IgD-negative memory B cell (primary cell): ENCODE data around the gene RHBDD2. TPM values are rescaled to one million over a fixed set of nuclear protein-coding genes. Genes with fewer than 3 reads are reported as not detected.
"Not testable (repeated sequence)": the region's sequence is repeated elsewhere in the genome, so short reads cannot be mapped to it uniquely, and the experiment has no call there.

Experiments used
- H3K27ac Mint-ChIP-seq, 3 donors: one replicate each; pipeline ENCODE4 v1.8.0; 2020 to 2022; ENCODE audit warnings: mild to moderate bottlenecking in 3 of 3, mixed read lengths in 3 of 3, moderate library complexity in 1 of 3
- H3K27me3 Mint-ChIP-seq: one replicate; pipeline ENCODE4 v1.8.0; 2021; ENCODE audit warnings: mixed read lengths
- H3K36me3 Mint-ChIP-seq: one replicate; pipeline ENCODE4 v1.8.0; 2020; ENCODE audit warnings: mild to moderate bottlenecking, mixed read lengths
- H3K4me1 Mint-ChIP-seq, 3 donors: one replicate each; pipeline ENCODE4 v1.8.0; 2020 to 2022; ENCODE audit warnings: mixed read lengths in 3 of 3, mild to moderate bottlenecking in 1 of 3
- H3K4me3 Mint-ChIP-seq, 4 donors: one replicate each; pipeline ENCODE4 v1.8.0; 2020 to 2022; ENCODE audit warnings: mild to moderate bottlenecking in 4 of 4, mixed read lengths in 4 of 4, moderate library complexity in 3 of 4
- H3K9me3 Mint-ChIP-seq, 3 donors: one replicate each; pipeline ENCODE4 v1.8.0; 2020 to 2021; ENCODE audit warnings: mixed read lengths in 3 of 3, mild to moderate bottlenecking in 1 of 3
- polyA plus RNA-seq: library from polyadenylated mRNA; unstranded; fragments of 300-500 nt; fragmentation: Illumina TruSeq; gene quantifications from one replicate; pipeline ENCODE4 v1.2.3, GENCODE V29; 2021

RHBDD2 gene
- polyA plus RNA-seq, 1 donor from 2014 or later = 66.0 TPM

GRCh38 chr7:75891237-75891636 is 12.4 kb downstream of the RHBDD2 start:
- not testable (repeated sequence) for H3K27me3 Mint-ChIP-seq, H3K4me1 Mint-ChIP-seq, H3K36me3 Mint-ChIP-seq, H3K27ac Mint-ChIP-seq, H3K4me3 Mint-ChIP-seq, H3K9me3 Mint-ChIP-seq

- H3K9me3 Mint-ChIP-seq = no peaks in the 10 kb centered on the region
- H3K36me3 Mint-ChIP-seq = peaks cover 2% of the 10 kb centered on the region
- no peak overlapping the region for H3K27ac Mint-ChIP-seq
- no peaks in the 10 kb centered on the region for H3K4me1 Mint-ChIP-seq
- no peak overlapping the region for H3K4me3 Mint-ChIP-seq
- no peaks in the 10 kb centered on the region for H3K27me3 Mint-ChIP-seq
Observed at GRCh38 chr7:75891815-75892411, 13.1 kb downstream of the RHBDD2 start.

- no peaks in the 10 kb centered on the region for H3K9me3 Mint-ChIP-seq
- no peak overlapping the region for H3K27ac Mint-ChIP-seq
- H3K36me3 Mint-ChIP-seq = peaks cover 2% of the 10 kb centered on the region
- no peak overlapping the region for H3K4me3 Mint-ChIP-seq
- H3K27me3 Mint-ChIP-seq = no peaks in the 10 kb centered on the region
- H3K4me1 Mint-ChIP-seq = no peaks in the 10 kb centered on the region
Observed at GRCh38 chr7:75892634-75893272, 13.9 kb downstream of the RHBDD2 start.

GRCh38 chr7:75896803-75897327 is 18.0 kb downstream of the RHBDD2 start:
- H3K4me1 Mint-ChIP-seq = no peaks in the 10 kb centered on the region
- H3K36me3 Mint-ChIP-seq = no peaks in the 10 kb centered on the region
- H3K27ac Mint-ChIP-seq = no peak overlapping the region
- no peaks in the 10 kb centered on the region for H3K27me3 Mint-ChIP-seq
- no peaks in the 10 kb centered on the region for H3K9me3 Mint-ChIP-seq
- H3K4me3 Mint-ChIP-seq = no peak overlapping the region

- no peak overlapping the region for H3K27ac Mint-ChIP-seq
- no peak overlapping the region for H3K4me3 Mint-ChIP-seq
- no peaks in the 10 kb centered on the region for H3K36me3 Mint-ChIP-seq
- no peaks in the 10 kb centered on the region for H3K9me3 Mint-ChIP-seq
- H3K4me1 Mint-ChIP-seq = no peaks in the 10 kb centered on the region
- H3K27me3 Mint-ChIP-seq = no peaks in the 10 kb centered on the region
Observed at GRCh38 chr7:75900617-75901315, 21.9 kb downstream of the RHBDD2 start.

GRCh38 chr7:75905785-75906604 is 27.2 kb downstream of the RHBDD2 start:
- Mint-ChIP-seq H3K9me3 (no peaks in the 10 kb centered on the region), H3K36me3 (no peaks in the 10 kb centered on the region), H3K27me3 (peaks cover 3% of the 10 kb centered on the region), H3K4me1 (no peaks in the 10 kb centered on the region), H3K4me3 (no peak overlapping the region), H3K27ac (no peak overlapping the region)

GRCh38 chr7:75906991-75907667 is 28.3 kb downstream of the RHBDD2 start:
- no peak overlapping the region for H3K27ac Mint-ChIP-seq
- no peak overlapping the region for H3K4me3 Mint-ChIP-seq
- no peaks in the 10 kb centered on the region for H3K4me1 Mint-ChIP-seq
- H3K27me3 Mint-ChIP-seq = peaks cover 3% of the 10 kb centered on the region
- no peaks in the 10 kb centered on the region for H3K36me3 Mint-ChIP-seq
- H3K9me3 Mint-ChIP-seq = no peaks in the 10 kb centered on the region

- H3K4me1 Mint-ChIP-seq, H3K27ac Mint-ChIP-seq, H3K9me3 Mint-ChIP-seq, H3K36me3 Mint-ChIP-seq, H3K4me3 Mint-ChIP-seq, H3K27me3 Mint-ChIP-seq: not testable (repeated sequence)
Observed at GRCh38 chr7:75907668-75908039, 28.8 kb downstream of the RHBDD2 start.

- Mint-ChIP-seq H3K4me1 (peaks cover 5 to 8% (median 6%) of the 10 kb centered on the region in 3 donors), H3K27ac (no peak overlapping the region), H3K27me3 (peaks cover 3% of the 10 kb centered on the region), H3K36me3 (no peaks in the 10 kb centered on the region), H3K9me3 (no peaks in the 10 kb centered on the region), H3K4me3 (peak overlapping the region in 1 of 4 donors; percentile 43)
Observed at GRCh38 chr7:75909521-75910132, 30.8 kb downstream of the RHBDD2 start.

GRCh38 chr7:75911186-75911585 is 32.4 kb downstream of the RHBDD2 start:
- not testable (repeated sequence) for H3K27ac Mint-ChIP-seq, H3K36me3 Mint-ChIP-seq, H3K9me3 Mint-ChIP-seq, H3K27me3 Mint-ChIP-seq, H3K4me3 Mint-ChIP-seq
- H3K4me1 Mint-ChIP-seq = peaks cover 5 to 14% (median 11%) of the 10 kb centered on the region in 3 donors

- Mint-ChIP-seq H3K36me3 (no peaks in the 10 kb centered on the region), H3K9me3 (peaks cover 0 to under 1% (median 0%) of the 10 kb centered on the region in 3 donors), H3K4me3 (peak overlapping the region in 3 of 4 donors; percentile 94 to 98 (median 95)), H3K27me3 (peaks cover 3% of the 10 kb centered on the region), H3K27ac (peak overlapping the region in 2 of 3 donors; percentile 95 to 98), H3K4me1 (peaks cover 12 to 17% (median 14%) of the 10 kb centered on the region in 3 donors)
Observed at GRCh38 chr7:75913437-75913836, 34.6 kb downstream of the RHBDD2 start.

- H3K27ac Mint-ChIP-seq = peak overlapping the region; percentile 95 to 98 (median 97)
- no peaks in the 10 kb centered on the region for H3K36me3 Mint-ChIP-seq
- H3K9me3 Mint-ChIP-seq = peaks cover 0 to 3% (median 0%) of the 10 kb centered on the region in 3 donors
- peak overlapping the region; percentile 94 to 98 (median 95) for H3K4me3 Mint-ChIP-seq
- no peaks in the 10 kb centered on the region for H3K27me3 Mint-ChIP-seq
- H3K4me1 Mint-ChIP-seq = peaks cover 14 to 21% (median 17%) of the 10 kb centered on the region in 3 donors
Observed at GRCh38 chr7:75914169-75914654, 35.4 kb downstream of the RHBDD2 start.

- Mint-ChIP-seq H3K36me3 (no peaks in the 10 kb centered on the region), H3K4me1 (peaks cover 14 to 21% (median 21%) of the 10 kb centered on the region in 3 donors), H3K27ac (peak within 1 kb of the TSS; percentile 95 to 98 (median 97)), H3K4me3 (peak within 1 kb of the TSS; percentile 94 to 98 (median 95)), H3K9me3 (peaks cover 0 to 3% (median 0%) of the 10 kb centered on the region in 3 donors), H3K27me3 (no peaks in the 10 kb centered on the region)
Observed at GRCh38 chr7:75914655-75915415, 36.0 kb downstream of the RHBDD2 start, which contains the start of gene POR. Gene POR, plus strand, starts transcription at chr7:75915155. Its CDS starts 38,847 bp downstream, at chr7:75954002.
